Neuronal stem cell (in vitro differentiated cells): Measurements from ENCODE around the gene CHST15.

Experiments used
- DNase-seq: peaks from one replicate; pipeline ENCODE4 v3.0.0-alpha.2; 2013; ENCODE audit warnings: low spot score
- H2AFZ ChIP-seq: one replicate; pipeline ENCODE4 v1.6.1; 2013; ENCODE audit warnings: mild to moderate bottlenecking, low read length, inconsistent platforms
- H2AK5ac ChIP-seq: 2 replicates; pipeline ENCODE4 v1.6.1; 2013; ENCODE audit warnings: low read depth, mild to moderate bottlenecking, inconsistent platforms, low read length, moderate library complexity, mixed read lengths
- H2BK120ac ChIP-seq: 2 replicates; pipeline ENCODE4 v1.6.1; 2013; ENCODE audit warnings: low read depth, mild to moderate bottlenecking, inconsistent platforms, low read length, moderate library complexity, mixed read lengths
- H2BK12ac ChIP-seq: one replicate; pipeline ENCODE4 v1.6.1; 2013; ENCODE audit warnings: low read length, inconsistent platforms
- H2BK15ac ChIP-seq: 2 replicates; pipeline ENCODE4 v1.6.1; 2013; ENCODE audit warnings: mild to moderate bottlenecking, low read length, inconsistent platforms, mixed read lengths
- H2BK5ac ChIP-seq: one replicate; pipeline ENCODE4 v1.6.1; 2013; ENCODE audit warnings: inconsistent platforms, mild to moderate bottlenecking, low read length, moderate library complexity
- H3K14ac ChIP-seq: one replicate; pipeline ENCODE4 v1.6.1; 2013; ENCODE audit warnings: low read length, inconsistent platforms
- H3K18ac ChIP-seq: 2 replicates; pipeline ENCODE4 v1.6.1; 2013; ENCODE audit warnings: low read length, inconsistent platforms
- H3K23ac ChIP-seq: 2 replicates; pipeline ENCODE4 v1.6.1; 2013; ENCODE audit warnings: low read depth, mild to moderate bottlenecking, mixed read lengths, low read length, inconsistent platforms; ENCODE audit not compliant: poor library complexity
- H3K27ac ChIP-seq: replicated peaks from 3 replicates; pipeline ENCODE4 v1.5.1; 2013; ENCODE audit warnings: low read length, inconsistent platforms
- H3K27me3 ChIP-seq, 3 experiments: 2 replicates each; pipeline ENCODE4 v1.6.1; 2013; ENCODE audit warnings: low read length in 3 of 3, mild to moderate bottlenecking in 2 of 3, inconsistent platforms in 1 of 3, low read depth in 1 of 3, mixed read lengths in 1 of 3, moderate library complexity in 1 of 3; ENCODE audit not compliant: control insufficient read depth in 3 of 3, insufficient read depth in 3 of 3
- H3K36me3 ChIP-seq, 2 donors: replicated peaks in 1 of 2; 2 replicates each; pipeline ENCODE4 v1.6.1; 2013; ENCODE audit warnings: low read length in 2 of 2; ENCODE audit not compliant: control insufficient read depth in 2 of 2, insufficient read depth in 2 of 2
- H3K4ac ChIP-seq: 2 replicates; pipeline ENCODE4 v1.6.1; 2013; ENCODE audit warnings: inconsistent platforms, mild to moderate bottlenecking, low read length, moderate library complexity
- H3K4me1 ChIP-seq, 2 donors: 1 replicate in 1 of 2; 2 replicates in 1 of 2; pipeline ENCODE4 v1.6.1; 2013; ENCODE audit warnings: low read length in 2 of 2, low read depth in 1 of 2; ENCODE audit not compliant: control insufficient read depth in 2 of 2, insufficient read depth in 1 of 2
- H3K4me2 ChIP-seq: one replicate; pipeline ENCODE4 v1.6.1; 2013; ENCODE audit warnings: mild to moderate bottlenecking, low read length, inconsistent platforms; ENCODE audit not compliant: insufficient read depth, poor library complexity, severe bottlenecking
- H3K4me3 ChIP-seq, 2 donors: 2 replicates each; pipeline ENCODE4 v1.5.1; 2013; ENCODE audit warnings: low read length in 2 of 2, mild to moderate bottlenecking in 2 of 2, inconsistent platforms in 1 of 2, moderate library complexity in 1 of 2
- H3K79me1 ChIP-seq: one replicate; pipeline ENCODE4 v1.6.1; 2013; ENCODE audit warnings: low read depth, mild to moderate bottlenecking, inconsistent platforms, low read length, moderate library complexity
- H3K9ac ChIP-seq: one replicate; pipeline ENCODE4 v1.6.1; 2013; ENCODE audit warnings: mild to moderate bottlenecking, low read depth, low read length, inconsistent platforms; ENCODE audit not compliant: poor library complexity
- H3K9me3 ChIP-seq, 2 donors: replicated peaks in 1 of 2; 2 replicates each; pipeline versions ENCODE3 to v1.6.1; 2013; ENCODE audit warnings: low read length in 2 of 2, mild to moderate bottlenecking in 2 of 2, inconsistent platforms in 1 of 2, low read depth in 1 of 2, mixed read lengths in 1 of 2, moderate library complexity in 1 of 2; ENCODE audit not compliant: control insufficient read depth in 2 of 2, insufficient read depth in 1 of 2
- H4K8ac ChIP-seq: one replicate; pipeline ENCODE4 v1.6.1; 2013; ENCODE audit warnings: low read depth, mild to moderate bottlenecking, inconsistent platforms, low read length, moderate library complexity
- H4K91ac ChIP-seq: one replicate; pipeline ENCODE4 v1.6.1; 2013; ENCODE audit warnings: low read length, low read depth, mild to moderate bottlenecking, inconsistent platforms; ENCODE audit not compliant: poor library complexity
- WGBS, 2 donors: extraction: QIAGEN DNeasy Blood & Tissue Kit; methylation state at CpG; one replicate each; pipeline ENCODE4 v1.1.7; 2013; ENCODE audit warnings: missing lambda C conversion rate in 2 of 2, mixed read lengths in 1 of 2; ENCODE audit not compliant: insufficient read length in 2 of 2, insufficient replicate concordance in 1 of 2; ENCODE audit errors: extremely low coverage in 2 of 2; 5-methylcytosine and 5-hydroxymethylcytosine counted together

CHST15 gene

GRCh38 chr10:124100124-124100523 is 6.7 kb upstream of the CHST15 start:
- Histone ChIP-seq H4K8ac (no peak overlapping the region), H2BK15ac (no peak overlapping the region), H2AK5ac (no peak overlapping the region), H2BK12ac (no peak overlapping the region), H3K79me1 (no peaks in the 10 kb centered on the region), H2AFZ (no peak overlapping the region), H3K23ac (no peak overlapping the region), H3K4me2 (no peak overlapping the region), H4K91ac (no peak overlapping the region), H3K27ac (no peak overlapping the region), H3K4ac (no peak overlapping the region), H3K9ac (no peak overlapping the region), H3K27me3 (peaks cover 0 to 17% (median 3%) of the 10 kb centered on the region in 3 experiments), H3K36me3 (no peaks in the 10 kb centered on the region), H3K4me3 (no peak overlapping the region), H3K18ac (no peak overlapping the region), H2BK5ac (no peak overlapping the region), H3K14ac (no peak overlapping the region), H3K9me3 (peaks cover 3 to 6% of the 10 kb centered on the region in 2 donors), H3K4me1 (peaks cover 1 to 2% of the 10 kb centered on the region in 2 donors), H2BK120ac (no peak overlapping the region)
- no CpG with 5 or more reads among the region's 5 CpGs for WGBS, 2 donors
- DNase-seq = no peak

DNA sequence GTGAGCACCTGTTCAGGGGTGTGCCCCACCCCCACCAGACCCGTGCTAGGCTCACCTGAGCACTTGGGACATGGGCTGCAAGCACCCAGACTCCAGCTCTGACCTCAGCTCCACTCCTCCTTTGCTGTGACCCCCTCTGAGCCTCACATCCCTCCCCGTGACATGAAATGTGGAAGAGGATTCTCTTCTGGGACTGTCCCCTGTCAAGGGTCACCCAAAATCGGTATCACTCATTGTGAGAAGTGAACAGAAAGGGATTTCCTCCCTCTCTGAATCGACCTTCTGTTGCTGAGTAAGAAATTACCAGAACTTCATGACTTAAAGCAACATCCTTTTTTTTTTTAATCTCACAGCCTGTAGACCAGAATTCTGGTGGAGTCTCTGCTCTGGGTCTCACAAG is 6.2 kb upstream of the CHST15 start:
- no peak overlapping the region for H3K9ac ChIP-seq
- no peak for DNase-seq
- H2AK5ac ChIP-seq = no peak overlapping the region
- peak overlapping the region; percentile 41 for H3K14ac ChIP-seq
- H3K4ac ChIP-seq = no peak overlapping the region
- no CpG with 5 or more reads among the region's 4 CpGs for WGBS, 2 donors
- H2BK5ac ChIP-seq = no peak overlapping the region
- no peak overlapping the region for H3K27ac ChIP-seq
- H2AFZ ChIP-seq = no peak overlapping the region
- no peak overlapping the region for H3K23ac ChIP-seq
- H3K4me2 ChIP-seq = no peak overlapping the region
- H3K79me1 ChIP-seq = no peaks in the 10 kb centered on the region
- H3K4me1 ChIP-seq = peaks cover 0 to 6% of the 10 kb centered on the region in 2 donors
- no peak overlapping the region for H3K4me3 ChIP-seq
- no peaks in the 10 kb centered on the region for H3K36me3 ChIP-seq
- H3K27me3 ChIP-seq = peaks cover 0 to 17% (median 7%) of the 10 kb centered on the region in 3 experiments
- H2BK12ac ChIP-seq = no peak overlapping the region
- H2BK15ac ChIP-seq = no peak overlapping the region
- H3K9me3 ChIP-seq = peaks cover 3 to 6% of the 10 kb centered on the region in 2 donors
- H4K91ac ChIP-seq = no peak overlapping the region
- no peak overlapping the region for H2BK120ac ChIP-seq
- H4K8ac ChIP-seq = no peak overlapping the region
- H3K18ac ChIP-seq = no peak overlapping the region

GRCh38 chr10:124098575-124098974 is 5.2 kb upstream of the CHST15 start:
- no CpG with 5 or more reads among the region's 10 CpGs for WGBS, 2 donors
- Histone ChIP-seq H3K27me3 (peaks cover 3 to 17% (median 15%) of the 10 kb centered on the region in 3 experiments), H3K4me1 (peaks cover 0 to 11% of the 10 kb centered on the region in 2 donors), H2BK5ac (peak overlapping the region; percentile 9), H3K79me1 (no peaks in the 10 kb centered on the region), H2BK15ac (no peak overlapping the region), H2AFZ (no peak overlapping the region), H3K4ac (no peak overlapping the region), H2BK120ac (no peak overlapping the region), H3K14ac (no peak overlapping the region), H2AK5ac (no peak overlapping the region), H4K91ac (no peak overlapping the region), H3K18ac (no peak overlapping the region), H3K4me3 (no peak overlapping the region), H3K9ac (no peak overlapping the region), H3K23ac (no peak overlapping the region), H3K4me2 (no peak overlapping the region), H3K36me3 (no peaks in the 10 kb centered on the region), H3K27ac (no peak overlapping the region), H3K9me3 (peaks cover 3 to 6% of the 10 kb centered on the region in 2 donors), H2BK12ac (no peak overlapping the region), H4K8ac (no peak overlapping the region)
- DNase-seq = no peak

DNA sequence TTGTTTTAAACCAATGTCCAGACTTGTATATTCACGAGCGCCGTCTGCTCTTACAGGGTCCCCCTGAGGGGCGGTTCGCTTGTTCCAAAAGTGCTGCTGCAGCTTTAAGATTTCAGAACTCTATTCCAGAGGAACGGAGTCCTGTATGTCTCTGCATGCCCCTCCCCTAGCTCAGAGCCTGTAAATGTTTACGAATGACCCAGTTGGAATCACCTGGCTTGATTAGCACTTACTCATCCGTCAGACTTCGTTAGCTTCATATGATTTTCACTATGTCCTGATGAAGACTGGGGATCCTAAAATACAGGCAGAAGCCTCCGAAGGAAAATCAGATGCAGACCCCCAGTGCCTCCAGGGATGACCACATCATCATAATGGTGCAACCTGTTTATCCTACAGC is 4.5 kb upstream of the CHST15 start:
- DNase-seq = no peak
- Histone ChIP-seq H2AK5ac (no peak overlapping the region), H4K8ac (no peak overlapping the region), H3K4me3 (no peak overlapping the region), H4K91ac (no peak overlapping the region), H3K9ac (no peak overlapping the region), H2BK15ac (no peak overlapping the region), H3K18ac (no peak overlapping the region), H3K4me2 (no peak overlapping the region), H3K4me1 (peaks cover 0 to 11% of the 10 kb centered on the region in 2 donors), H3K23ac (no peak overlapping the region), H3K36me3 (no peaks in the 10 kb centered on the region), H2BK120ac (no peak overlapping the region), H3K27me3 (peaks cover 6 to 24% (median 15%) of the 10 kb centered on the region in 3 experiments), H3K14ac (no peak overlapping the region), H3K4ac (no peak overlapping the region), H2BK5ac (no peak overlapping the region), H2AFZ (no peak overlapping the region), H3K27ac (no peak overlapping the region), H3K9me3 (peaks cover 3 to 6% of the 10 kb centered on the region in 2 donors), H3K79me1 (no peaks in the 10 kb centered on the region), H2BK12ac (no peak overlapping the region)
- WGBS, 2 donors = no CpG with 5 or more reads among the region's 10 CpGs
